IMR-90 (cell line): ENCODE measurements around the gene SLC25A24.

Source experiments
- CTCF ChIP-seq: conservative IDR thresholded peaks from 2 replicates; pipeline ENCODE4 v1.5.1; 2012; ENCODE audit warnings: mild to moderate bottlenecking, low read depth, low read length, improper control_type of control experiment
- FOS ChIP-seq: fragments of 150-350 bp; IDR thresholded peaks from 2 replicates; pipeline ENCODE4 v1.6.1; 2016; ENCODE audit warnings: low read depth, low read length
- MAZ ChIP-seq: IDR thresholded peaks from 2 replicates; pipeline ENCODE4 v1.6.1; 2012; ENCODE audit warnings: low read depth, mild to moderate bottlenecking, low read length, improper control_type of control experiment, moderate library complexity, borderline replicate concordance
- MXI1 ChIP-seq: IDR thresholded peaks from 2 replicates; pipeline ENCODE4 v1.6.1; 2012; ENCODE audit warnings: low read depth, mild to moderate bottlenecking, low read length, moderate library complexity, borderline replicate concordance
- POLR2A ChIP-seq: IDR thresholded peaks from 2 replicates; pipeline ENCODE4 v1.6.1; 2012; ENCODE audit warnings: mild to moderate bottlenecking, low read depth, low read length
- RAD21 ChIP-seq: IDR thresholded peaks from 2 replicates; pipeline ENCODE4 v1.6.1; 2012; ENCODE audit warnings: low read length, improper control_type of control experiment
- RFX5 ChIP-seq: IDR thresholded peaks from 2 replicates; pipeline ENCODE4 v1.8.0; 2012; ENCODE audit warnings: low read depth, mild to moderate bottlenecking, low read length, moderate library complexity
- SMC3 ChIP-seq: fragments of 150-350 bp; IDR thresholded peaks from 2 replicates; pipeline ENCODE4 v1.6.1; 2016; ENCODE audit warnings: low read depth, mild to moderate bottlenecking, antibody characterized with exemption, low read length, moderate library complexity
- USF2 ChIP-seq: fragments of 150-350 bp; IDR thresholded peaks from 2 replicates; pipeline ENCODE4 v1.6.1; 2017; ENCODE audit warnings: mild to moderate bottlenecking, antibody characterized with exemption, low read length, low read depth

- TF ChIP-seq RFX5 (no peak), CTCF (no peak), RAD21 (no peak), MXI1 (no peak), FOS (no peak), MAZ (no peak), POLR2A (no peak), SMC3 (no peak), USF2 (no peak)
These were observed 47.3 kb downstream of the SLC25A24 start for GRCh38 chr1:108152782-108153222.
